Erythroblast (primary cell): Measurements from ENCODE around the gene FRS2.

Experiments used
- GATA1 ChIP-seq: IDR thresholded peaks from 2 replicates; pipeline ENCODE4 v1.6.1; 2011; ENCODE audit warnings: low read depth, mild to moderate bottlenecking, control low read depth, low read length, moderate library complexity
- POLR2A ChIP-seq: IDR thresholded peaks from 2 replicates; pipeline ENCODE4 v1.6.1; 2011; ENCODE audit warnings: mild to moderate bottlenecking, low read length

DNA sequence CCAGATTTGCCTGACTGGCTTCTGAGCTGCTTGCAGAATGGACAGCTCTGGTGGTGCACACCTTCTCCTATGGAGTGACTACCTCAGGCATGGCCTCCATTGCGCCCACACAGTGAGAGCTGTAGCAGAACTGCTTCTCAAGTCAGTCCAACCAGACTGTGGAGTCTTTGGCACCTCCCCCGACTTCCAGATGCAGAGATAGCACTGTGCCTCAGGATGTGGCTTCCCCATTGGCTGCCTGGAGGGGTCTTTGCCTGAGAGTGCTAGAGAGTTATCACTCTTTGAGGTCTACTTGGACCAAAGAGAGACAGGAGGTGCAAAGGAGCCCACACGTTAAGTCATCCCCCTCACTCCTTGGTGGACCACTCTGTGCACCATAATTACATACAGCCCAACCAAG, 44.8 kb upstream of the FRS2 start:
- TF ChIP-seq POLR2A (no peak), GATA1 (no peak)
